ACC112 (cell line): ENCODE data around the gene INPP4B.
A peak's percentile ranks its signal among the peaks of the same experiment; 100 is the strongest.

Source experiments
- H2AFZ ChIP-seq: fragments of 200-600 bp; sonication (generic); one replicate; pipeline ENCODE4 v1.6.0; 2017; ENCODE audit warnings: antibody characterized with exemption, low read length; ENCODE audit not compliant: unreplicated experiment
- H3K27ac ChIP-seq: fragments of 200-600 bp; sonication (generic); 2 replicates; pipeline ENCODE4 v1.5.1; 2014; ENCODE audit warnings: low read depth, mild to moderate bottlenecking, antibody characterized with exemption, low read length, moderate library complexity
- H3K27me3 ChIP-seq: fragments of 200-600 bp; sonication (generic); 2 replicates; pipeline ENCODE4 v1.6.1; 2014; ENCODE audit warnings: mild to moderate bottlenecking, antibody characterized with exemption, low read length, moderate library complexity, mixed read lengths; ENCODE audit not compliant: insufficient read depth
- H3K36me3 ChIP-seq: fragments of 200-600 bp; sonication (generic); 2 replicates; pipeline ENCODE4 v1.6.1; 2016; ENCODE audit warnings: mild to moderate bottlenecking, antibody characterized with exemption, low read length, moderate library complexity, mixed read lengths; ENCODE audit not compliant: insufficient read depth
- H3K4me1 ChIP-seq: fragments of 200-600 bp; sonication (generic); one replicate; pipeline ENCODE4 v1.6.1; 2016; ENCODE audit warnings: low read length, mixed read lengths; ENCODE audit not compliant: insufficient read depth, unreplicated experiment, control insufficient read depth
- H3K4me3 ChIP-seq: fragments of 200-600 bp; sonication (generic); 2 replicates; pipeline ENCODE4 v1.5.1; 2014; ENCODE audit warnings: mild to moderate bottlenecking, low read depth, low read length
- H3K79me2 ChIP-seq: fragments of 200-600 bp; sonication (generic); one replicate; pipeline ENCODE4 v1.6.0; 2016; ENCODE audit warnings: low read length; ENCODE audit not compliant: control insufficient read depth, unreplicated experiment, insufficient read depth

INPP4B gene

GRCh38 chr4:142380052-142380602 is 466.0 kb downstream of the INPP4B start:
- H3K27ac ChIP-seq: peak overlapping the region; percentile 94
- peaks cover 46% of the 10 kb centered on the region for H3K4me1 ChIP-seq
- peak overlapping the region; percentile 40 for H2AFZ ChIP-seq

DNA sequence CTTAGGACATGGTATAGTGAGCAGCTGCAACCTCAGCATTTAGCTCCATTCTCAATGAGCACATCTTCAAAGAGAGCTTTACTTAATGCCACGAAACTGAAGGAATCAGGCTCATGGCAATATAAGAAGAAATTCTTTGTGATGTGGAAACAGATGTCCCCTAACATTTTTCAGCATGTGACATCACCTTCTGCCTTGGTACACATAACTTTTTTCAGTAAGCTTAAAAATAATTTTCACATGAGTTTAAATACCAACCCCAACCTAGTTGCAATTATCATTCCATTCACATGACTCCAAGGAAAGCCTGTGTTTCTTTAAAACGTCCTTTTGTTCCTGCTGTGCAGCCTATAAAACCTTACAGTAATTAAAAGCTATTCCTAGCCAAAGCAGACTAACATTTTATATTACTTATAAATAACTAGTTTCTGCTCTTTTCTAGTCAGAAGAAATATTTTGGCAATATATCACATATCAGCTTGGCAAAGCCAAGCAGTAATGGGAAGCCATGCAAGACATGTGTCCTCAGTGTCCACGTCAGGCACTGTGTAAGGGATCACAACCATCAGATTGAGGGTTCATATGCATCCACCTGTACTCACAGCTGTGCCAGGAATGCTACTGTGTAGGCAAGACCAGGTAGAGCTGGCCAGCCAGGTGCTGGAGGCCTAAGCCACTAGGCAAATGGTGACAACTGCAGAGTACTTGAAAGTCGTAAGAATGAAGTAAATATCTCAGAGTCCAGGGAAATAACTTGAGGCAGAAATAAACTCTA is 466.6 kb downstream of the INPP4B start:
- no peaks in the 10 kb centered on the region for H3K36me3 ChIP-seq
- H3K27ac ChIP-seq: peak overlapping the region; percentile 94
- H3K4me1 ChIP-seq: peaks cover 52% of the 10 kb centered on the region
- H3K27me3 ChIP-seq: no peaks in the 10 kb centered on the region
- H3K4me3 ChIP-seq: peak overlapping the region; percentile 33
- peak overlapping the region; percentile 46 for H2AFZ ChIP-seq
- H3K79me2 ChIP-seq: peaks cover 7% of the 10 kb centered on the region

More at GRCh38 chr4:142380052-142380602, 466.0 kb downstream of the INPP4B start:
- peak overlapping the region; percentile 13; the same call in 1 of the 2 replicates for H3K4me3 ChIP-seq
- H3K27me3 ChIP-seq: no peaks in the 10 kb centered on the region
- no peaks in the 10 kb centered on the region for H3K36me3 ChIP-seq
- H3K79me2 ChIP-seq: peaks cover 7% of the 10 kb centered on the region

DNA sequence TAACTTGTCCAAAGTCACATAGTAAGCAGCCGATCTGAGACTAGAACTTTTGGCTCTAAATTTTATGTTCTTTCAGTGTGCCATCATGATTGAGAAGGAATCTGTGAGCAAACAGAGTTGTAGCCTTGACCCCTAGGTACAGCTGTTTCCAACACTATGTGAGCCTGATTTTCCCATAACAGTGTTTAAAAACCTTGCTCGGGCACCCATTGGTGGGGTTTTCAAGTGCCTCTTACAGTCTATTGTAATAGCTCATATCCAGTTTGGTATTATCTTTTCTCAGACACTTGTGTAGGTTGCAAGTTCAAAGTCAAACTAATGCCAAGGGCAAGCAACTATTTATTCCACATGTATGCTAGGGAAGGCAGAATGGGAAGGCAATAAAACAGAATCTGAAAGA is 467.9 kb downstream of the INPP4B start:
- Histone ChIP-seq H2AFZ (peak overlapping the region; percentile 0), H3K4me1 (peaks cover 62% of the 10 kb centered on the region), H3K79me2 (peaks cover 7% of the 10 kb centered on the region), H3K36me3 (no peaks in the 10 kb centered on the region), H3K4me3 (no peak overlapping the region), H3K27me3 (no peaks in the 10 kb centered on the region), H3K27ac (peak overlapping the region; percentile 94)

DNA sequence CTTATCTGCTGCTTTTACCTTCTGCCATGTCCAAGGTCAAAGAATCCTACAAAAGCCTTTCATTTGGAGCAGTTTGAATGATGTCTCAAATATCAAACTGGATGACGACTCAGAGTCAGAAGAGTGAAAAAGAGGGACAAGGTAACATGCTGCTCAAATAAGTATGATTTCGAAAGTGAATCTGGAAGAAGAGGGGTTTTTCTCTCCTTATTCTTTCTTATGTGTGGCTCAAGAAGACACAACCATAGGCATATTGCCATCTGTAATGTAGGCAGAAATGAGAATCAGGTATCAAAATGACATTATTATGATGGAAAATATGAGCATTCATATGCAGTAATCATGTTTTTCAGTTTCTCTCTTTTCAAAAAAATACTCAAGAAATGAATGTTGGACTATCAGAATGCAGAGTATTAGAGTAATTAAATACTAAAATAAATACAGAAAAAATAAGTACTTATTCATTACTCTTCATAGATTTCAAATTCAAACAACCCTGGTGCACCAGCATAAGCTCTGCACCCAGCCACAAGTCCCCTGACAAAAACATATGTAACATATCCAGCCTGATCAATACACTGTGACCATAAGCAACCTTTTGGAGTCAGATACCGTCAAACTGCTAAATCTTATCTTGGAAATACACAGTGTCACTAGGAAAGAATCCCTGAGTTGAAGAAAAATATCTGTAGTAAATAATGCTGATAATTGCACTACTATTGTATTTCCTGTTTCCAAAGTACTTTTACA is 468.6 kb downstream of the INPP4B start:
- Histone ChIP-seq H3K79me2 (peaks cover 8% of the 10 kb centered on the region), H3K27me3 (no peaks in the 10 kb centered on the region), H3K4me3 (no peak overlapping the region), H2AFZ (no peak overlapping the region), H3K36me3 (no peaks in the 10 kb centered on the region), H3K4me1 (peaks cover 68% of the 10 kb centered on the region), H3K27ac (0 out of 2 replicates have a peak overlapping the region, but pooled peaks have one; percentile 94)

DNA sequence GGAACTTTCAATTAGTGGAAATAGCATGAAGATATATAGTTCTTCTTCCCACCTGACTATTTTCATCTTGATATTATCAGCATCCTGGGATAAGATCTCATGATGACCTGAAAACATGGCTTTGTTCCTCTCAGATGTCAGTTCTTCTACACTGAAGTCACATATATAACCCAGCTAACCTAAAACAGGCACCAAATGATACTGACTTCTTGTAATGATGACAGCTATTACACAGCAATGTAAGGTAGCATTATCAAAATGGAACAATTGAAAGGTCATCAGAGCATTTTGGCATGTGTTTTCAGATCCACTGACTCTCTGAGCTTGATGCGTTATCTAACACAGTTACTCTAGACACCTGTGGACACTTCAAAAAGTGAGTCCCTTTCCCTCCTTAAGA is 469.9 kb downstream of the INPP4B start:
- no peak overlapping the region for H3K27ac ChIP-seq
- no peaks in the 10 kb centered on the region for H3K36me3 ChIP-seq
- H3K4me1 ChIP-seq: peaks cover 71% of the 10 kb centered on the region
- H3K79me2 ChIP-seq: peaks cover 14% of the 10 kb centered on the region
- no peaks in the 10 kb centered on the region for H3K27me3 ChIP-seq
- H2AFZ ChIP-seq: no peak overlapping the region
- no peak overlapping the region for H3K4me3 ChIP-seq

- no peak overlapping the region for H3K4me3 ChIP-seq
- H3K36me3 ChIP-seq: no peaks in the 10 kb centered on the region
- H3K4me1 ChIP-seq: peaks cover 46% of the 10 kb centered on the region
- no peaks in the 10 kb centered on the region for H3K27me3 ChIP-seq
- no peak overlapping the region for H2AFZ ChIP-seq
- H3K79me2 ChIP-seq: peaks cover 23% of the 10 kb centered on the region
- 0 out of 2 replicates have a peak overlapping the region, but pooled peaks have one; percentile 7 for H3K27ac ChIP-seq
Observed at GRCh38 chr4:142373610-142374009, 472.5 kb downstream of the INPP4B start.

DNA sequence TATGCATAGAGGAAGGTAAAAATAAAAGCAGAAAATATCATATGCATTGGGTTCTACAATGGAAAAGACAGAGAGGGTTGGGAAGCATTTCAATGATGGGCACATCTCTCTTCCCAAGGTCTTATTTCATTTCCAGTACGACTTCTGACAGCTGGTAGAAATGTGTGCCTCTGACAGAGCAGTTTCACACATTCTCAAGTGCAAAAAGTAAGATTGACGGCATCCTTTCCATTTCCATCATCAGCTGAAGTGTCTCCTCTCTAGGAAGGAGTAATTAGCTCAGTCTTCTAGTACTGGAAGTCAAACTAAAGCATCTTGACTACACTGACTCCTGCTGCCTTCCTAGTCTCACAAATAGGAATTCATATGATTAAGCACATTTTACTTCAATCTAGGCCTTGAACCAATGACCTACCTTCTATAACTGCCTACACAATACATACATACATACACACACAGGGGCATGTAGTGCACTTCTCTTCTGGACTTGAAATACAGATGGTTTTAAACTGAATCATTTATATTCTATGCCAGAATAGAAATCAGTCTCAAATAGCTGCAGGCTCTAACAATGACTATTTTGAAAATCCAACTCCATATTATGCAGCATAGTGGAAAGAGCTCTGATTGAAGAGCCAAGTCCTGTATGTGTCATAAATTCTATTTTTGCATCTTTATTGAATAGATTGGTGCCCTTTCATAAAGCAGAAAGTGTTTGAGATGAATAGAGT is 473.4 kb downstream of the INPP4B start:
- Histone ChIP-seq H3K27me3 (no peaks in the 10 kb centered on the region), H2AFZ (no peak overlapping the region), H3K4me3 (no peak overlapping the region), H3K79me2 (peaks cover 20% of the 10 kb centered on the region), H3K36me3 (no peaks in the 10 kb centered on the region), H3K4me1 (peaks cover 37% of the 10 kb centered on the region), H3K27ac (peak overlapping the region; percentile 7; the same call in 1 of the 2 replicates)

DNA sequence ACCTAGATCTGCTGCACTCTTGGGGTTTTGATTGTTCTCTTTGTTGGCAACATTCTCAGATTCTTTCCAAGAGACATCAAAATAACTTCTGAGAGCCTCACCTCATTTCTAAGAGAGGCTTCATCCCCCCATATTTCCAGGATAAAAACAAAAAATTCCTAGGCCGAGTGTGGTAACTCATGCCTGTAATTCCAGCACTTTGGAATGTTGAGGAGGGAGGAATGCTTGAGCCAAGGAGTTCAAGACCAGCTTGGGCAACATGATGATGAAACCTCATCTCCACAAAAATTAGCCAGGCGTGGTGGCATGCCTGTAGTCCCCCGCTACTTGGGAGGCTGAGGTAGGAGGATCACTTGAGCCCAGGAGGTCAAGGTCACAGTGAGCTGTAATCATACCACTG is 477.0 kb downstream of the INPP4B start:
- Histone ChIP-seq H3K27ac (no peak overlapping the region), H3K4me3 (no peak overlapping the region), H3K27me3 (no peaks in the 10 kb centered on the region), H3K4me1 (peaks cover 18% of the 10 kb centered on the region), H3K36me3 (no peaks in the 10 kb centered on the region), H2AFZ (no peak overlapping the region), H3K79me2 (peaks cover 23% of the 10 kb centered on the region)

- H3K4me3 ChIP-seq: no peak overlapping the region
- H3K27me3 ChIP-seq: no peaks in the 10 kb centered on the region
- peaks cover 24% of the 10 kb centered on the region for H3K79me2 ChIP-seq
- peaks cover 3% of the 10 kb centered on the region; the same call in 1 of the 2 replicates for H3K36me3 ChIP-seq
- H2AFZ ChIP-seq: no peak overlapping the region
- H3K4me1 ChIP-seq: peaks cover 5% of the 10 kb centered on the region
- no peak overlapping the region for H3K27ac ChIP-seq
Observed at GRCh38 chr4:142367418-142368180, 478.5 kb downstream of the INPP4B start.
